Spleen (tissue), 3 donors: Measurements from ENCODE around the gene ANXA11.

Experiments used
- POLR2A ChIP-seq, 3 donors: fragments of 450-650 bp; IDR thresholded peaks; one replicate each; pipeline ENCODE4 v1.5.1; 2017; ENCODE audit warnings: antibody characterized with exemption in 3 of 3, mild to moderate bottlenecking in 1 of 3
- POLR2AphosphoS5 ChIP-seq, 3 donors: sonication (generic); formaldehyde crosslinking; IDR thresholded peaks; one replicate each; pipeline ENCODE4 v1.5.1; 2017; ENCODE audit warnings: antibody characterized with exemption in 3 of 3

DNA sequence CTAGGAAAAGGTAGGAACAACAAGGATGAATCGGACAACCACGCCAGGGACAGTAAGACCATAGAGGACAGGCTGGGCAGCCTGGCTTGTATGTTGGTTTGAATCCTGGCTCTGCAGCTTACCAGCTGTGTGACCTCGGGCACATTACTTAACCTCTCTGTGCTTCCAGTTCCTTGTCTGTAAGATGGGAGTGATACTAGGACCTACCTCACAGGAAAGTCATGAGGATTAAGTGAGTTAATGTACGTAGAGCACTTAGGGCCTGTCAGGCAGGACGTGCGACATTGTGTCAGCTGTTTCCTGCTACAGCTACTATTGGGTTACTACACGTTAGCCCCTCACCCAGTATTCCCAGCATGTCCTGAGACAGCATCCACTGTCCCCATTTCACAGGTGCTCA, 40.7 kb downstream of the ANXA11 start:
- TF ChIP-seq POLR2A (IDR thresholded peaks at IDR 0.05) (no peak), POLR2AphosphoS5 (IDR thresholded peaks at IDR 0.05) (no peak)
